ENCODE data around the gene CAST.

DNA sequence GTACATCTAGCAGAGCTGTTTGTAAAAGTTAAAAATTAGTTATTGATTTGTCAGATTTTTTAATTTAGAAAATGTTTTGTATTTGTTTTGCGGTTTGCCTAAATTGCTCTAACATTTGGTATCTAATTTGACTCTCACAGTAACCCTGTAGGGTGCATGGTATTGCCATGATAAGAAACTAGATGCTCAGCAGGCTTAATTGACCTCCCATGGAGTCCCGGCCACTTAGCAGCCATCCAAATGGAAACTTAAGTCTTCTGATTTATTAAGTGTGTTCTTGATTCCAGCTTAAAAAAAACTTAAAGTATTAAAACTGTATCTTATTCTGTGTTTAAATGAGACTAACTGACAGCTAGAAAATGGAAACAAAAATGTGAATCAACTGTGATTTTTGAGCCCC, 54.5 kb downstream of the CAST start:
- TF ChIP-seq, protein P1, sequence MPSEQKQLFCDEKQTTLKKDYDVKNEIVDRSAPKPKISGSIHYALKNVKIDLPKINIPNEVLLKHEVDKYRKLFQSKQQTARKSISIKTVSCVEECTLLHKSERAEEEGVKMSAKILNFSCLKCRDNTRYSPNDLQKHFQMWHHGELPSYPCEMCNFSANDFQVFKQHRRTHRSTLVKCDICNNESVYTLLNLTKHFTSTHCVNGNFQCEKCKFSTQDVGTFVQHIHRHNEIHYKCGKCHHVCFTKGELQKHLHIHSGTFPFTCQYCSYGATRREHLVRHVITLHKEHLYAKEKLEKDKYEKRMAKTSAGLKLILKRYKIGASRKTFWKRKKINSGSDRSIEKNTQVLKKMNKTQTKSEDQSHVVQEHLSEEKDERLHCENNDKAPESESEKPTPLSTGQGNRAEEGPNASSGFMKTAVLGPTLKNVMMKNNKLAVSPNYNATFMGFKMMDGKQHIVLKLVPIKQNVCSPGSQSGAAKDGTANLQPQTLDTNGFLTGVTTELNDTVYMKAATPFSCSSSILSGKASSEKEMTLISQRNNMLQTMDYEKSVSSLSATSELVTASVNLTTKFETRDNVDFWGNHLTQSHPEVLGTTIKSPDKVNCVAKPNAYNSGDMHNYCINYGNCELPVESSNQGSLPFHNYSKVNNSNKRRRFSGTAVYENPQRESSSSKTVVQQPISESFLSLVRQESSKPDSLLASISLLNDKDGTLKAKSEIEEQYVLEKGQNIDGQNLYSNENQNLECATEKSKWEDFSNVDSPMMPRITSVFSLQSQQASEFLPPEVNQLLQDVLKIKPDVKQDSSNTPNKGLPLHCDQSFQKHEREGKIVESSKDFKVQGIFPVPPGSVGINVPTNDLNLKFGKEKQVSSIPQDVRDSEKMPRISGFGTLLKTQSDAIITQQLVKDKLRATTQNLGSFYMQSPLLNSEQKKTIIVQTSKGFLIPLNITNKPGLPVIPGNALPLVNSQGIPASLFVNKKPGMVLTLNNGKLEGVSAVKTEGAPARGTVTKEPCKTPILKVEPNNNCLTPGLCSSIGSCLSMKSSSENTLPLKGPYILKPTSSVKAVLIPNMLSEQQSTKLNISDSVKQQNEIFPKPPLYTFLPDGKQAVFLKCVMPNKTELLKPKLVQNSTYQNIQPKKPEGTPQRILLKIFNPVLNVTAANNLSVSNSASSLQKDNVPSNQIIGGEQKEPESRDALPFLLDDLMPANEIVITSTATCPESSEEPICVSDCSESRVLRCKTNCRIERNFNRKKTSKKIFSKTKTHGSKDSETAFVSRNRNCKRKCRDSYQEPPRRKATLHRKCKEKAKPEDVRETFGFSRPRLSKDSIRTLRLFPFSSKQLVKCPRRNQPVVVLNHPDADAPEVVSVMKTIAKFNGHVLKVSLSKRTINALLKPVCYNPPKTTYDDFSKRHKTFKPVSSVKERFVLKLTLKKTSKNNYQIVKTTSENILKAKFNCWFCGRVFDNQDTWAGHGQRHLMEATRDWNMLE (tag by site-specific recombination; conservative IDR thresholded peaks at IDR 0.05; ENCODE audit: low read depth), result no peak
- TF ChIP-seq, protein P2, sequence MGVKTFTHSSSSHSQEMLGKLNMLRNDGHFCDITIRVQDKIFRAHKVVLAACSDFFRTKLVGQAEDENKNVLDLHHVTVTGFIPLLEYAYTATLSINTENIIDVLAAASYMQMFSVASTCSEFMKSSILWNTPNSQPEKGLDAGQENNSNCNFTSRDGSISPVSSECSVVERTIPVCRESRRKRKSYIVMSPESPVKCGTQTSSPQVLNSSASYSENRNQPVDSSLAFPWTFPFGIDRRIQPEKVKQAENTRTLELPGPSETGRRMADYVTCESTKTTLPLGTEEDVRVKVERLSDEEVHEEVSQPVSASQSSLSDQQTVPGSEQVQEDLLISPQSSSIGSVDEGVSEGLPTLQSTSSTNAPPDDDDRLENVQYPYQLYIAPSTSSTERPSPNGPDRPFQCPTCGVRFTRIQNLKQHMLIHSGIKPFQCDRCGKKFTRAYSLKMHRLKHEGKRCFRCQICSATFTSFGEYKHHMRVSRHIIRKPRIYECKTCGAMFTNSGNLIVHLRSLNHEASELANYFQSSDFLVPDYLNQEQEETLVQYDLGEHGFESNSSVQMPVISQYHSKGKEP (tag by site-specific recombination; IDR thresholded peaks at IDR 0.05), result peak; percentile 33; the same call in 1 of the 2 replicates
- TF ChIP-seq ZNF76 (tag by site-specific recombination; IDR thresholded peaks at IDR 0.05; ENCODE audit: borderline replicate concordance, low read depth), result no peak
- no peak for TF ChIP-seq ZNF473 (tag by site-specific recombination; IDR thresholded peaks at IDR 0.05)
- TF ChIP-seq ZBTB7A (tag by site-specific recombination; IDR thresholded peaks at IDR 0.05; ENCODE audit: low read depth), result no peak
- no peak for TF ChIP-seq ZNF654 (tag by site-specific recombination; IDR thresholded peaks at IDR 0.05; ENCODE audit: low read depth)
- TF ChIP-seq ZNF670 (tag by site-specific recombination; IDR thresholded peaks at IDR 0.05; ENCODE audit: low read depth), result no peak
- TF ChIP-seq, protein P3, sequence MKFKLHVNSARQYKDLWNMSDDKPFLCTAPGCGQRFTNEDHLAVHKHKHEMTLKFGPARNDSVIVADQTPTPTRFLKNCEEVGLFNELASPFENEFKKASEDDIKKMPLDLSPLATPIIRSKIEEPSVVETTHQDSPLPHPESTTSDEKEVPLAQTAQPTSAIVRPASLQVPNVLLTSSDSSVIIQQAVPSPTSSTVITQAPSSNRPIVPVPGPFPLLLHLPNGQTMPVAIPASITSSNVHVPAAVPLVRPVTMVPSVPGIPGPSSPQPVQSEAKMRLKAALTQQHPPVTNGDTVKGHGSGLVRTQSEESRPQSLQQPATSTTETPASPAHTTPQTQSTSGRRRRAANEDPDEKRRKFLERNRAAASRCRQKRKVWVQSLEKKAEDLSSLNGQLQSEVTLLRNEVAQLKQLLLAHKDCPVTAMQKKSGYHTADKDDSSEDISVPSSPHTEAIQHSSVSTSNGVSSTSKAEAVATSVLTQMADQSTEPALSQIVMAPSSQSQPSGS (tag by site-specific recombination; IDR thresholded peaks at IDR 0.05; ENCODE audit: low read depth), result no peak
- TF ChIP-seq, protein P4, sequence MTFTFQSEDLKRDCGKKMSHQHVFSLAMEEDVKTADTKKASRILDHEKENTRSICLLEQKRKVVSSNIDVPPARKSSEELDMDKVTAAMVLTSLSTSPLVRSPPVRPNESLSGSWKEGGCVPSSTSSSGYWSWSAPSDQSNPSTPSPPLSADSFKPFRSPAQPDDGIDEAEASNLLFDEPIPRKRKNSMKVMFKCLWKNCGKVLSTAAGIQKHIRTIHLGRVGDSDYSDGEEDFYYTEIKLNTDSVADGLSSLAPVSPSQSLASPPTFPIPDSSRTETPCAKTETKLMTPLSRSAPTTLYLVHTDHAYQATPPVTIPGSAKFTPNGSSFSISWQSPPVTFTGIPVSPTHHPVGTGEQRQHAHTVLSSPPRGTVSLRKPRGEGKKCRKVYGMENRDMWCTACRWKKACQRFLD (tag by site-specific recombination; IDR thresholded peaks at IDR 0.05), result no peak
- TF ChIP-seq, protein P5, sequence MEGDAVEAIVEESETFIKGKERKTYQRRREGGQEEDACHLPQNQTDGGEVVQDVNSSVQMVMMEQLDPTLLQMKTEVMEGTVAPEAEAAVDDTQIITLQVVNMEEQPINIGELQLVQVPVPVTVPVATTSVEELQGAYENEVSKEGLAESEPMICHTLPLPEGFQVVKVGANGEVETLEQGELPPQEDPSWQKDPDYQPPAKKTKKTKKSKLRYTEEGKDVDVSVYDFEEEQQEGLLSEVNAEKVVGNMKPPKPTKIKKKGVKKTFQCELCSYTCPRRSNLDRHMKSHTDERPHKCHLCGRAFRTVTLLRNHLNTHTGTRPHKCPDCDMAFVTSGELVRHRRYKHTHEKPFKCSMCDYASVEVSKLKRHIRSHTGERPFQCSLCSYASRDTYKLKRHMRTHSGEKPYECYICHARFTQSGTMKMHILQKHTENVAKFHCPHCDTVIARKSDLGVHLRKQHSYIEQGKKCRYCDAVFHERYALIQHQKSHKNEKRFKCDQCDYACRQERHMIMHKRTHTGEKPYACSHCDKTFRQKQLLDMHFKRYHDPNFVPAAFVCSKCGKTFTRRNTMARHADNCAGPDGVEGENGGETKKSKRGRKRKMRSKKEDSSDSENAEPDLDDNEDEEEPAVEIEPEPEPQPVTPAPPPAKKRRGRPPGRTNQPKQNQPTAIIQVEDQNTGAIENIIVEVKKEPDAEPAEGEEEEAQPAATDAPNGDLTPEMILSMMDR (tag by site-specific recombination; IDR thresholded peaks at IDR 0.05), result no peak
- TF ChIP-seq ZFP69B (tag by site-specific recombination; IDR thresholded peaks at IDR 0.05), result no peak

Data from HEK293 (cell line).